Loucy (cell line): ENCODE results near the gene GBGT1.

Experiments used
- EZH2phosphoT487 ChIP-seq: fragments of 200-600 bp; IDR thresholded peaks from 2 replicates; pipeline ENCODE4 v1.6.1; 2018; ENCODE audit warnings: antibody characterized with exemption, mild to moderate bottlenecking, moderate library complexity, borderline replicate concordance
- TF ChIP-seq, protein P1 (sequence below): fragments of 200-600 bp; sonication (generic); conservative IDR thresholded peaks from 2 replicates; pipeline ENCODE4 v1.5.1; 2014; ENCODE audit warnings: mild to moderate bottlenecking, antibody characterized with exemption, low read length

DNA sequence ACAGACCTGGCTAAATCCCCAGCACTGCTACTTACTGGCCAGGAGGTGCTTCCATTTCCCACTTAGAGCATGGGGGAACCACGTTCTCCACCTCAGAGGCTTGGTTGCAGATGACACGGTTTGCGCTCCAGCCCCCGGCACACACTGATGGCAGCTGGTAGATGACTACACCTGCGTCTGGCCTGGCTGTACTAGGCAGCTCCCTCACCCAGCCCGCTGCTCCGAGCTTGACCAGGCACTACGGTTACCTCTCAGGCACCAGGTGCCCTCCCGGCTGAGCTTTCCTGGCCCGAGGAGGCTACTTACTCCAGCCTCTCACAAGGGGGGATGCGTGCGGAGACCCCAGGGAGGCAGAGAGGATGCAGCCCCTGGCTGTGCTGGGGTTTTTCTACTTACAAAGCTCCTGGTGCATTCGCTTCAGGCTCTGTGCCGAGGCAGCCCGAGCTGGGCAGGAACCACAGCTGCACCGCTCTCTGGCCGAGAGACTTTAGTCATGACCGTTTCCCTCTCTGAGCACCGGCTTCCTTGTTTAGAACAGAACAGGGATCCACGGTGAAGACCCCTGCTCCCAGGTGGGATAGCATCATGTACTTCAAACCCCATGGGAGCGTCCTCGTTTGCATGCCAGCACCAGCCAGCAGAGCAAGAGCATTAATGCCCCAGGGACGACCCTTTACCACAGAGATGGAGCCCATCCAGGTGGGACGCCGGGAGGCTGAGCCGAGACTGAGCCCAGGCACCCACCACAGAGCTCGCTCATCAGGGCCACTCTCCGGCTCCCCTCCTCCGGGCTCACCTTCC is 7.6 kb upstream of the GBGT1 start:
- TF ChIP-seq, protein P1, sequence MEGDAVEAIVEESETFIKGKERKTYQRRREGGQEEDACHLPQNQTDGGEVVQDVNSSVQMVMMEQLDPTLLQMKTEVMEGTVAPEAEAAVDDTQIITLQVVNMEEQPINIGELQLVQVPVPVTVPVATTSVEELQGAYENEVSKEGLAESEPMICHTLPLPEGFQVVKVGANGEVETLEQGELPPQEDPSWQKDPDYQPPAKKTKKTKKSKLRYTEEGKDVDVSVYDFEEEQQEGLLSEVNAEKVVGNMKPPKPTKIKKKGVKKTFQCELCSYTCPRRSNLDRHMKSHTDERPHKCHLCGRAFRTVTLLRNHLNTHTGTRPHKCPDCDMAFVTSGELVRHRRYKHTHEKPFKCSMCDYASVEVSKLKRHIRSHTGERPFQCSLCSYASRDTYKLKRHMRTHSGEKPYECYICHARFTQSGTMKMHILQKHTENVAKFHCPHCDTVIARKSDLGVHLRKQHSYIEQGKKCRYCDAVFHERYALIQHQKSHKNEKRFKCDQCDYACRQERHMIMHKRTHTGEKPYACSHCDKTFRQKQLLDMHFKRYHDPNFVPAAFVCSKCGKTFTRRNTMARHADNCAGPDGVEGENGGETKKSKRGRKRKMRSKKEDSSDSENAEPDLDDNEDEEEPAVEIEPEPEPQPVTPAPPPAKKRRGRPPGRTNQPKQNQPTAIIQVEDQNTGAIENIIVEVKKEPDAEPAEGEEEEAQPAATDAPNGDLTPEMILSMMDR, result no peak
- TF ChIP-seq EZH2phosphoT487, result no peak
